SIG-M5 treated with dmso at 0.1 percent for 504 hours (cell line): ENCODE measurements around the gene LIF.
A peak's percentile ranks its signal among the peaks of the same experiment; 100 is the strongest.

ENCODE experiments used
- DNase-seq: peaks from one replicate; lab custom pipeline; 2025; ENCODE audit not compliant: unreplicated experiment; lab: John Stamatoyannopoulos, UW

Gene LIF

DNA sequence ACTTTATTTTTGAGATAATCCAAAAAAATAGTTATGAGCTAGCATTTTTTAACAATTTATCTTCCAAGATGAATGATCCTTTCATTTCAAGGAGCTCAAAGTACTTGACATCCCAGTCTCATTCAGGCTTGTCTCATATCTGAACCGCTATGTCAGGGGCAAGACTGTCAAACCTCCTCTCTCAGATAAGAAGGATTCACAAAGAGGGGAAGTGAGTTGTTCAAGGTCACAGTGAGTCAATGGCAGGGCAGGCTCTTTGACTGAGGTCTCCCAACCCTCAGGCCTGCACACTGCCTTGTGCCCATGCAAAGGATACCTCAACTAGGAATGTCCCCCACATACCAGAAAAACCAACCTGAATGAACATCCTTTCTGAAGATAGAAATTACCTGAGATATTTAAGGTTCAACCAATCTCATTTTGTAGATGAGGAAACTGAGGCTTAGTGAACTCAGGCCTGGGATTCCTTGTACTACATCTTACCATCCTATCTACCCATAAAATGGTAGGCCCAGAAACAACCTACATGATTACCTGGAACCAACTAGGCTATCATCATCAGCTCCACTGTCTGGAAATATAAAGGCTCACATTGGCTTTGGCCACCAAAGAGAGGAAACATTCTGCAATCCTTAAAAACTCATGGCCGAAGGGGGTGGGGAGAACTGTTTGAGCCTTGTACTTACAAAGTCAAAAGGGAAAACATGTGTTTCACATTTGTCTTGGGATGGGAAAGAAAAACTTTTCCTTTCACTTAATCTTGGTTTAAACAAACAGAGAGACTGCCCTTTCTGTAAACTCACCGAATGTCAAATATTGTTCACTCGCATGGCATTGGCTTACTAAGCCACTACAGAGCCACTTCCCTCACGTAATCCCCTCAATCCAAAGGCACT, 51.1 kb downstream of the LIF start:
- DNase-seq, result no peak

DNA sequence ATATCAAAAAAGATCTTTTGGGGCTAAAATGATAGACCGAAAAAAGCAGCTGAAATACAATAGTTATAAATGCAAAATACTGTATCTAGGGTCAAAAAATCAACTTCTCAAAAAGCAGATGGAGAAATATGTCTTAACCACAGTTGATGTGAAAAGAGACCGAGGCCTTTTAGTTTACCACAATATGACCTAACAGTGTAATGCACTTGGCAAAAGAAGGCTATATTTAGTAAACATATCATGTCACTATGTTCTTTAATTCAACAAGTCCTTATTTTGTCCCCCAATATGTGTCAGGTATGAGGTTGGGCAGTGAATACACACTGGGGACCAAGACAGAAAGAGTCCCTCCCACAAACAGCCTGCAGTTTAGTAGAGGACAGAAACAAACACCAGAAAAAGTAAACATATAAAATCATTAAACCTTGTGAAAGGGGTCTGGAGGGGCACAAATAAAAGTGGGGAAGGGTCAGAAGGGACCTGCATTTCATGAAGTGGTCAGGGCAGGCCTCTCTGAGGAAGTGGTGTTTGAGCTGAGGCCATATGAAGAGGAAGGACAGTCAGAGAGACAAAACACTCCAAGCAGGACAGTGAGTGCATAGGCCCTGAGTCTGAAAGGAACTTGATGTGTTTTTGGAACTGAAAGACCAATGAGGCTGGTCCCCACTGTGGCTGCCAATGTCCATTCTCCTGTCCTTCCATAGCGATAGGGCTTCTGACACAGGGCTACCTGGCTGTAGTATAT, 53.4 kb downstream of the LIF start:
- peak; percentile 52 for DNase-seq

DNA sequence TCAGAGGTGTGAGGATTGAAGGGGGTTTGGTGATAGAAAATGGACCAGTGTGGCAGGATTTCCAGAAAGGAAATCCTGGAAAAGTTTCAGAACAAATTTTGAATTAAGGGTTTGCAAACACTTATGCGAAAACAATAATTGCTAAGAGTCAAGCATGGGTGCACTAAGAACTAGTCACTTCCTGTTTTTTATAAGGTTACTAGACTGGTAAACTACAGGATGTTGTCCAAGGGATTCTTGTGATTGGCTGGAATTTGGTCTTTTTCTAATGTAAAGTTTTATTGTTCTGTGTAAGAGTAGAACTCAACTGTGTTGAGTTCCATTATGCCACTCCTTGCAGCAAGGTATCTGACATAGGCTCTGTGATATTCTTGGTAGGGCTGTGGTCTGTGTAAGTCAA, 54.1 kb downstream of the LIF start:
- peak; percentile 14 for DNase-seq

- no peak for DNase-seq
Observed at GRCh38 chr22:30191040-30191701, 55.4 kb downstream of the LIF start.

DNA sequence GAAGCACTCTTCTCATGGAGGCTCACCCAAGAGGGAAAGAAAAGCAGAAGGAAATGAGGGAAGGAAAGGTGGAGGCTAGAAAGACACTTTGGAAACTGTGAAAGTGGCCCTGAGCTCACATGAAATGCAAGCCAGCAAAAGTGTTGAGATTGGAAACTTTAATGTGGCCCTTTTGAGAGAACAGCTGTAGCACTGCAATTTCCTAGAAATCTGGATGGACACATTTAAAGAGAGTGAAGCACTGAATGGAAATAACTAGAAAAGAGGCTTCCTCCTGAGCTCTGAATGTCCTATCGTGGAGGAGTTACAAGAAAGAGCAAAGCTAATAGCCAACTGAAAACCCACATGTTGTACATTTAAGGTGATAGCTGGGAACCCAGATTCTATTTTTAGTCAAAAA, 56.0 kb downstream of the LIF start:
- DNase-seq, result no peak
